Activated T-helper 1 cell treated with anti-CD3 and anti-CD28 coated beads, Interleukin-12 subunit alpha, Interleukin-12 subunit beta, Interleukin-2, Interleukin-4 antibody, amounts not matched to agents 30 ng/mL and 10 ng/mL and 1 ng/mL, durations not matched to agents 14 hours and 24 hours and 36 hours (primary cell): Measurements from ENCODE around the gene ADAMTS8. TPM values are rescaled to one million over a fixed set of nuclear protein-coding genes. Genes with fewer than 3 reads are reported as not detected.

Experiments
- DNase-seq: peaks from one replicate; pipeline ENCODE4 v3.0.0; 2021; ENCODE audit warnings: low spot score
- H3K27ac Mint-ChIP-seq: one replicate; pipeline ENCODE4 v1.8.0; 2021; ENCODE audit warnings: mild to moderate bottlenecking, mixed read lengths
- H3K27me3 Mint-ChIP-seq: one replicate; pipeline ENCODE4 v1.8.0; 2022; ENCODE audit warnings: mild to moderate bottlenecking, moderate library complexity, mixed read lengths; ENCODE audit not compliant: insufficient read depth
- H3K36me3 Mint-ChIP-seq: one replicate; pipeline ENCODE4 v1.8.0; 2021; ENCODE audit warnings: low read depth, mixed read lengths
- H3K4me1 Mint-ChIP-seq: one replicate; pipeline ENCODE4 v1.8.0; 2021; ENCODE audit warnings: low read depth, mixed read lengths
- H3K4me3 Mint-ChIP-seq: one replicate; pipeline ENCODE4 v1.8.0; 2021; ENCODE audit warnings: mild to moderate bottlenecking, moderate library complexity, mixed read lengths
- H3K9me3 Mint-ChIP-seq: one replicate; pipeline ENCODE4 v1.8.0; 2021; ENCODE audit warnings: mixed read lengths
- intact Hi-C: fragments of 100-400 bp; cut with micrococcal nuclease; formaldehyde crosslinking; loops from one replicate; pipeline ENCODE4 v1.15.1; 2024
- total RNA-seq: library from RNA; stranded (reverse); gene quantifications from 2 replicates; pipeline ENCODE4 v1.2.3, GENCODE V29; 2022

The ADAMTS8 gene
- total RNA-seq, 1 donor from 2014 or later = not detected

- DNase-seq = no peak
- H3K4me1 Mint-ChIP-seq = no peaks in the 10 kb centered on the region
- H3K4me3 Mint-ChIP-seq = no peak overlapping the region
- H3K27ac Mint-ChIP-seq = no peak overlapping the region
- intact Hi-C loops = no loop called here
- H3K9me3 Mint-ChIP-seq = no peaks in the 10 kb centered on the region
- no peaks in the 10 kb centered on the region for H3K36me3 Mint-ChIP-seq
- H3K27me3 Mint-ChIP-seq = no peaks in the 10 kb centered on the region
Observed at GRCh38 chr11:130416906-130417305, 11.5 kb downstream of the ADAMTS8 start.

GRCh38 chr11:130416530-130416882, 11.9 kb downstream of the ADAMTS8 start:
- H3K27ac Mint-ChIP-seq = no peak overlapping the region
- intact Hi-C loops = no loop called here
- DNase-seq = no peak

GRCh38 chr11:130415731-130416529, 12.5 kb downstream of the ADAMTS8 start:
- Mint-ChIP-seq H3K36me3 (no peaks in the 10 kb centered on the region), H3K9me3 (no peaks in the 10 kb centered on the region), H3K27ac (no peak overlapping the region), H3K4me3 (no peak overlapping the region), H3K27me3 (no peaks in the 10 kb centered on the region), H3K4me1 (no peaks in the 10 kb centered on the region)
- DNase-seq = no peak
- intact Hi-C loops = no loop called here

More at GRCh38 chr11:130416530-130416882, 11.9 kb downstream of the ADAMTS8 start:
- H3K4me3 Mint-ChIP-seq = no peak overlapping the region
- no peaks in the 10 kb centered on the region for H3K36me3 Mint-ChIP-seq
- H3K27me3 Mint-ChIP-seq = no peaks in the 10 kb centered on the region
- no peaks in the 10 kb centered on the region for H3K4me1 Mint-ChIP-seq
- no peaks in the 10 kb centered on the region for H3K9me3 Mint-ChIP-seq

GRCh38 chr11:130414107-130415080, 14.0 kb downstream of the ADAMTS8 start:
- DNase-seq = no peak
- Mint-ChIP-seq H3K4me3 (no peak overlapping the region), H3K9me3 (no peaks in the 10 kb centered on the region), H3K36me3 (no peaks in the 10 kb centered on the region), H3K4me1 (no peaks in the 10 kb centered on the region), H3K27ac (no peak overlapping the region), H3K27me3 (peaks cover 2% of the 10 kb centered on the region)
- intact Hi-C loops = no loop called here

- peaks cover 2% of the 10 kb centered on the region for H3K27me3 Mint-ChIP-seq
- no peaks in the 10 kb centered on the region for H3K9me3 Mint-ChIP-seq
- H3K36me3 Mint-ChIP-seq = no peaks in the 10 kb centered on the region
- H3K4me1 Mint-ChIP-seq = no peaks in the 10 kb centered on the region
- intact Hi-C loops = no loop called here
- DNase-seq = no peak
- H3K4me3 Mint-ChIP-seq = no peak overlapping the region
- H3K27ac Mint-ChIP-seq = no peak overlapping the region
Observed at GRCh38 chr11:130413405-130414106, 14.9 kb downstream of the ADAMTS8 start.

GRCh38 chr11:130411223-130411622, 17.2 kb downstream of the ADAMTS8 start:
- Mint-ChIP-seq H3K27ac (no peak overlapping the region), H3K4me3 (no peak overlapping the region), H3K9me3 (no peaks in the 10 kb centered on the region), H3K36me3 (no peaks in the 10 kb centered on the region), H3K27me3 (peaks cover 5% of the 10 kb centered on the region), H3K4me1 (no peaks in the 10 kb centered on the region)
- no peak for DNase-seq
- intact Hi-C loops = no loop called here

- Mint-ChIP-seq H3K9me3 (no peaks in the 10 kb centered on the region), H3K4me1 (no peaks in the 10 kb centered on the region), H3K27ac (no peak overlapping the region), H3K4me3 (no peak overlapping the region), H3K36me3 (no peaks in the 10 kb centered on the region), H3K27me3 (peaks cover 5% of the 10 kb centered on the region)
- intact Hi-C loops = no loop called here
- no peak for DNase-seq
Observed at GRCh38 chr11:130409594-130410388, 18.6 kb downstream of the ADAMTS8 start.

- H3K27ac Mint-ChIP-seq = no peak overlapping the region
- intact Hi-C loops = no loop called here
- peaks cover 5% of the 10 kb centered on the region for H3K27me3 Mint-ChIP-seq
- no peak for DNase-seq
- no peaks in the 10 kb centered on the region for H3K4me1 Mint-ChIP-seq
- H3K36me3 Mint-ChIP-seq = no peaks in the 10 kb centered on the region
- no peak overlapping the region for H3K4me3 Mint-ChIP-seq
- no peaks in the 10 kb centered on the region for H3K9me3 Mint-ChIP-seq
Observed at GRCh38 chr11:130408901-130409300, 19.5 kb downstream of the ADAMTS8 start.

- Mint-ChIP-seq H3K9me3 (no peaks in the 10 kb centered on the region), H3K27me3 (peaks cover 5% of the 10 kb centered on the region), H3K4me3 (no peak overlapping the region), H3K36me3 (no peaks in the 10 kb centered on the region), H3K27ac (no peak overlapping the region), H3K4me1 (no peaks in the 10 kb centered on the region)
- intact Hi-C loops = no loop called here
- DNase-seq = no peak
Observed at GRCh38 chr11:130408401-130408890, 20.0 kb downstream of the ADAMTS8 start.

- DNase-seq = no peak
- no peaks in the 10 kb centered on the region for H3K36me3 Mint-ChIP-seq
- no peaks in the 10 kb centered on the region for H3K4me1 Mint-ChIP-seq
- no peaks in the 10 kb centered on the region for H3K9me3 Mint-ChIP-seq
- no peak overlapping the region for H3K4me3 Mint-ChIP-seq
- intact Hi-C loops = no loop called here
- no peak overlapping the region for H3K27ac Mint-ChIP-seq
- peaks cover 5% of the 10 kb centered on the region for H3K27me3 Mint-ChIP-seq
Observed at GRCh38 chr11:130407978-130408377, 20.4 kb downstream of the ADAMTS8 start.

- DNase-seq = no peak
- H3K4me1 Mint-ChIP-seq = peaks cover 4% of the 10 kb centered on the region
- H3K27me3 Mint-ChIP-seq = peaks cover 5% of the 10 kb centered on the region
- H3K27ac Mint-ChIP-seq = no peak overlapping the region
- H3K9me3 Mint-ChIP-seq = no peaks in the 10 kb centered on the region
- intact Hi-C loops = no loop called here
- no peaks in the 10 kb centered on the region for H3K36me3 Mint-ChIP-seq
- H3K4me3 Mint-ChIP-seq = no peak overlapping the region
Observed at GRCh38 chr11:130405428-130405827, 23.0 kb downstream of the ADAMTS8 start.

GRCh38 chr11:130404727-130405126, 23.7 kb downstream of the ADAMTS8 start:
- intact Hi-C loops = no loop called here
- Mint-ChIP-seq H3K4me3 (no peak overlapping the region), H3K4me1 (peaks cover 11% of the 10 kb centered on the region), H3K36me3 (no peaks in the 10 kb centered on the region), H3K27ac (no peak overlapping the region), H3K27me3 (peaks cover 7% of the 10 kb centered on the region), H3K9me3 (no peaks in the 10 kb centered on the region)
- DNase-seq = no peak
